ENCODE data around the gene CAMK2N1. TPM values are rescaled to one million over a fixed set of nuclear protein-coding genes. Genes with fewer than 3 reads are reported as not detected.

Gene CAMK2N1
- total and polyA plus RNA-seq, 2 experiments from 2014 or later = 0.52 to 2.9 TPM

DNA sequence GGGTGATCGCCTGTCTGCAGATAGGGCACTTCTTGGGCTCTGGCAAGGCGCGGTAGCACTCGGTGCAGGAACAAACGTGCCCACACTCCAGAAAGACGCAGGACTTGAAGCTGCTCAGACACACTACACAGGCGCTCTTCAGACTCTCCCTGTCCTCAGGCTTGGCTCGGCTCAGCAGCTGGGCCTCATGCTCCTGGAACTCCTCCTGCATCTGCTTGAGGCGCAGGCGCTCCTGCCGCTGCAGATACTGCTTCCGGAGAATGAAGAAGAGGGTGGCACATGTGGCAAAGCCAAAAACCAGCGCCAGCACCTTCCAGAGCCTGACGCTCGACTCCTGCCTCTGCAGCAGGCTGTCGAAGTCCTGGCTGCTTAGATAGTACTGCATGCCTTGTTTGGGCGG lies 14.7 kb upstream of the CAMK2N1 start (continued):
- TF ChIP-seq, protein P1, sequence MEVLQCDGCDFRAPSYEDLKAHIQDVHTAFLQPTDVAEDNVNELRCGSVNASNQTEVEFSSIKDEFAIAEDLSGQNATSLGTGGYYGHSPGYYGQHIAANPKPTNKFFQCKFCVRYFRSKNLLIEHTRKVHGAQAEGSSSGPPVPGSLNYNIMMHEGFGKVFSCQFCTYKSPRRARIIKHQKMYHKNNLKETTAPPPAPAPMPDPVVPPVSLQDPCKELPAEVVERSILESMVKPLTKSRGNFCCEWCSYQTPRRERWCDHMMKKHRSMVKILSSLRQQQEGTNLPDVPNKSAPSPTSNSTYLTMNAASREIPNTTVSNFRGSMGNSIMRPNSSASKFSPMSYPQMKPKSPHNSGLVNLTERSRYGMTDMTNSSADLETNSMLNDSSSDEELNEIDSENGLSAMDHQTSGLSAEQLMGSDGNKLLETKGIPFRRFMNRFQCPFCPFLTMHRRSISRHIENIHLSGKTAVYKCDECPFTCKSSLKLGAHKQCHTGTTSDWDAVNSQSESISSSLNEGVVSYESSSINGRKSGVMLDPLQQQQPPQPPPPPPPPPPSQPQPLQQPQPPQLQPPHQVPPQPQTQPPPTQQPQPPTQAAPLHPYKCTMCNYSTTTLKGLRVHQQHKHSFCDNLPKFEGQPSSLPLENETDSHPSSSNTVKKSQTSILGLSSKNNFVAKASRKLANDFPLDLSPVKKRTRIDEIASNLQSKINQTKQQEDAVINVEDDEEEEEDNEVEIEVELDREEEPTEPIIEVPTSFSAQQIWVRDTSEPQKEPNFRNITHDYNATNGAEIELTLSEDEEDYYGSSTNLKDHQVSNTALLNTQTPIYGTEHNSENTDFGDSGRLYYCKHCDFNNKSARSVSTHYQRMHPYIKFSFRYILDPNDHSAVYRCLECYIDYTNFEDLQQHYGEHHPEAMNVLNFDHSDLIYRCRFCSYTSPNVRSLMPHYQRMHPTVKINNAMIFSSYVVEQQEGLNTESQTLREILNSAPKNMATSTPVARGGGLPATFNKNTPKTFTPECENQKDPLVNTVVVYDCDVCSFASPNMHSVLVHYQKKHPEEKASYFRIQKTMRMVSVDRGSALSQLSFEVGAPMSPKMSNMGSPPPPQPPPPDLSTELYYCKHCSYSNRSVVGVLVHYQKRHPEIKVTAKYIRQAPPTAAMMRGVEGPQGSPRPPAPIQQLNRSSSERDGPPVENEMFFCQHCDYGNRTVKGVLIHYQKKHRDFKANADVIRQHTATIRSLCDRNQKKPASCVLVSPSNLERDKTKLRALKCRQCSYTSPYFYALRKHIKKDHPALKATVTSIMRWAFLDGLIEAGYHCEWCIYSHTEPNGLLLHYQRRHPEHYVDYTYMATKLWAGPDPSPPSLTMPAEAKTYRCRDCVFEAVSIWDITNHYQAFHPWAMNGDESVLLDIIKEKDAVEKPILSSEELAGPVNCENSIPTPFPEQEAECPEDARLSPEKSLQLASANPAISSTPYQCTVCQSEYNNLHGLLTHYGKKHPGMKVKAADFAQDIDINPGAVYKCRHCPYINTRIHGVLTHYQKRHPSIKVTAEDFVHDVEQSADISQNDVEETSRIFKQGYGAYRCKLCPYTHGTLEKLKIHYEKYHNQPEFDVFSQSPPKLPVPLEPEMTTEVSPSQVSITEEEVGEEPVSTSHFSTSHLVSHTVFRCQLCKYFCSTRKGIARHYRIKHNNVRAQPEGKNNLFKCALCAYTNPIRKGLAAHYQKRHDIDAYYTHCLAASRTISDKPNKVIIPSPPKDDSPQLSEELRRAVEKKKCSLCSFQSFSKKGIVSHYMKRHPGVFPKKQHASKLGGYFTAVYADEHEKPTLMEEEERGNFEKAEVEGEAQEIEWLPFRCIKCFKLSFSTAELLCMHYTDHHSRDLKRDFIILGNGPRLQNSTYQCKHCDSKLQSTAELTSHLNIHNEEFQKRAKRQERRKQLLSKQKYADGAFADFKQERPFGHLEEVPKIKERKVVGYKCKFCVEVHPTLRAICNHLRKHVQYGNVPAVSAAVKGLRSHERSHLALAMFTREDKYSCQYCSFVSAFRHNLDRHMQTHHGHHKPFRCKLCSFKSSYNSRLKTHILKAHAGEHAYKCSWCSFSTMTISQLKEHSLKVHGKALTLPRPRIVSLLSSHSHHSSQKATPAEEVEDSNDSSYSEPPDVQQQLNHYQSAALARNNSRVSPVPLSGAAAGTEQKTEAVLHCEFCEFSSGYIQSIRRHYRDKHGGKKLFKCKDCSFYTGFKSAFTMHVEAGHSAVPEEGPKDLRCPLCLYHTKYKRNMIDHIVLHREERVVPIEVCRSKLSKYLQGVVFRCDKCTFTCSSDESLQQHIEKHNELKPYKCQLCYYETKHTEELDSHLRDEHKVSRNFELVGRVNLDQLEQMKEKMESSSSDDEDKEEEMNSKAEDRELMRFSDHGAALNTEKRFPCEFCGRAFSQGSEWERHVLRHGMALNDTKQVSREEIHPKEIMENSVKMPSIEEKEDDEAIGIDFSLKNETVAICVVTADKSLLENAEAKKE (CRISPR knock-in tag; IDR thresholded peaks at IDR 0.05) = no peak
- TF ChIP-seq, protein P2, sequence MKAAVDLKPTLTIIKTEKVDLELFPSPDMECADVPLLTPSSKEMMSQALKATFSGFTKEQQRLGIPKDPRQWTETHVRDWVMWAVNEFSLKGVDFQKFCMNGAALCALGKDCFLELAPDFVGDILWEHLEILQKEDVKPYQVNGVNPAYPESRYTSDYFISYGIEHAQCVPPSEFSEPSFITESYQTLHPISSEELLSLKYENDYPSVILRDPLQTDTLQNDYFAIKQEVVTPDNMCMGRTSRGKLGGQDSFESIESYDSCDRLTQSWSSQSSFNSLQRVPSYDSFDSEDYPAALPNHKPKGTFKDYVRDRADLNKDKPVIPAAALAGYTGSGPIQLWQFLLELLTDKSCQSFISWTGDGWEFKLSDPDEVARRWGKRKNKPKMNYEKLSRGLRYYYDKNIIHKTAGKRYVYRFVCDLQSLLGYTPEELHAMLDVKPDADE (IDR thresholded peaks at IDR 0.05) = no peak
- TF ChIP-seq EZH2 (IDR thresholded peaks at IDR 0.05; ENCODE audit: low read depth, unreplicated experiment) (no peak), POLR2AphosphoS5 (IDR thresholded peaks at IDR 0.05; ENCODE audit: low read depth) (no peak), ZNF114 (CRISPR knock-in tag; IDR thresholded peaks at IDR 0.05) (no peak), EZH2phosphoT487 (IDR thresholded peaks at IDR 0.05; ENCODE audit: unreplicated experiment) (no peak), CREB1 (CRISPR knock-in tag; IDR thresholded peaks at IDR 0.05; ENCODE audit: low read depth) (no peak), JUNB (IDR thresholded peaks at IDR 0.05; ENCODE audit: unreplicated experiment) (no peak)
- TF ChIP-seq, protein P3, sequence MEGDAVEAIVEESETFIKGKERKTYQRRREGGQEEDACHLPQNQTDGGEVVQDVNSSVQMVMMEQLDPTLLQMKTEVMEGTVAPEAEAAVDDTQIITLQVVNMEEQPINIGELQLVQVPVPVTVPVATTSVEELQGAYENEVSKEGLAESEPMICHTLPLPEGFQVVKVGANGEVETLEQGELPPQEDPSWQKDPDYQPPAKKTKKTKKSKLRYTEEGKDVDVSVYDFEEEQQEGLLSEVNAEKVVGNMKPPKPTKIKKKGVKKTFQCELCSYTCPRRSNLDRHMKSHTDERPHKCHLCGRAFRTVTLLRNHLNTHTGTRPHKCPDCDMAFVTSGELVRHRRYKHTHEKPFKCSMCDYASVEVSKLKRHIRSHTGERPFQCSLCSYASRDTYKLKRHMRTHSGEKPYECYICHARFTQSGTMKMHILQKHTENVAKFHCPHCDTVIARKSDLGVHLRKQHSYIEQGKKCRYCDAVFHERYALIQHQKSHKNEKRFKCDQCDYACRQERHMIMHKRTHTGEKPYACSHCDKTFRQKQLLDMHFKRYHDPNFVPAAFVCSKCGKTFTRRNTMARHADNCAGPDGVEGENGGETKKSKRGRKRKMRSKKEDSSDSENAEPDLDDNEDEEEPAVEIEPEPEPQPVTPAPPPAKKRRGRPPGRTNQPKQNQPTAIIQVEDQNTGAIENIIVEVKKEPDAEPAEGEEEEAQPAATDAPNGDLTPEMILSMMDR (conservative IDR thresholded peaks at IDR 0.05; ENCODE audit: low read depth in 2 of 2) = no peak

Measured in GM23338 (cell line).